HG02870 (cell line): Measurements from ENCODE around the gene CHRFAM7A.
A peak's percentile ranks its signal among the peaks of the same experiment; 100 is the strongest.
"Not testable (repeated sequence)": the region's sequence is repeated elsewhere in the genome, so short reads cannot be mapped to it uniquely, and the experiment has no call there.

ENCODE experiments used
- ATAC-seq: cut with Tn5 transposase; IDR thresholded peaks from one replicate; pipeline ENCODE4 v1.9.1; 2021; ENCODE audit warnings: mild to moderate bottlenecking, moderate library complexity; ENCODE audit not compliant: unreplicated experiment

Gene CHRFAM7A

DNA sequence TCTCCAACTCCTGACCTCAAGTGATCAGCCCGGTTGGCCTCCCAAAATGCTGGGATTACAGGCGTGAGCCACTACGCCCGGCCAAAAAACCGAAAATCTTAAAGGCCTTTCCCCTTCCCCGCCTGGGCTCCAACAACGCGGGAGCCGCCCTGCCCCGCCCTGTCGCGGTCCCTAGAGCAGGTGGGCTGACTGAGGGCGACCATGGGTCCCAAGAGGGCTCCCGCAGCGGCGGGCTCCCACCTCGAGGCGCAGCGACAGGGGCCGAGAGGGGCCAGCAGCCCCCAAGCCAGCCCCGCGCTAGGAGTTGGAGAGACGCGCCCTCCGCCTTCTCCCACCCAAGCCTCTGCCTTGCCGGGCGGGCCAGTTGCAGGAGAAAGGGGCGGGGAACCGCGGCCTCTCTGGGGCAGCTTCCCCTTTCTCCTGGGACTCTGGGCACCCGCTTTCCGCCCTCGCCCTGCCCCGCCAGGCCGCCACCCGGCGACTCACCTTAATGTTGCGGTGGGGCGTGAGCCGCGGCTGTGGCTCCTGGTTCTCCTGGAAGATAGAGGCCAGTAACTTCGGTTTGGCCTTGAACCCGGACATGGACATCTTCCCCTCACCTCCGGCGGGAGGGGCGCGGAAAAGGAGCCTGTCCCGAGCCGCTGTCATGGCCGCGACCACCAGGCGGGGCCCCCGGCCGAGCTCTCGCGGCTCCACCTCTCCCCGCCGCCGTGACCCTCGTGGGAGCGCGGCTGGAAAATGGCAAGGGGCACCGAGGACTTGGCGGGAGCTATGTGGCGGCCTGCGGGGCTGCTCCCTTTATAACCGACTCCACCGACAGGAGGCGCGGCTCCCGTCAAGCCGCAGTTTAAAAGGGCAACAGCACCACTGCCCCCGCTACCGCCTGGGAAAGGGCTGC lies at the start of gene CHRFAM7A:
Gene CHRFAM7A, minus strand, starts transcription at position 775 of the 898 bp plus-strand sequence. CDS start 10,189 bp downstream, outside the sequence.
- ATAC-seq = not testable (repeated sequence)

DNA sequence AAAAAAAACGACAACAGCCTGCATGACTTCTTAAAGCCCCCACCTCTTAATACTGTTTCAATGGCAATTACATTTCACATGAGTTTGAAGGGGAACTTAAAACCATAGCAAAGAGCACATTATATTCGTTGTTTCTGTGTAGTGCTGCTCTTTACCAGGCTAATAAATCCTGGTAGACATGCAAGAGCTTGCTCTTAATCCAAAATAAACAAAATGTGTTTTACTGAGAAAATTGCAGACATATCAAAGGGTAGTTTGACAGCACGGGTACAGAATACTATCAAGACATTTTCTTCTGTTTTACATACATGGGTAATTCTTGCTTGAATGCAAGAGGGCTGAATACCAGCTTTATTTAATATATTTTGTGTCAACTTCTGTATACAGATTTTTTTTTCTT lies 45.0 kb upstream of the CHRFAM7A start:
- not testable (repeated sequence) for ATAC-seq

DNA sequence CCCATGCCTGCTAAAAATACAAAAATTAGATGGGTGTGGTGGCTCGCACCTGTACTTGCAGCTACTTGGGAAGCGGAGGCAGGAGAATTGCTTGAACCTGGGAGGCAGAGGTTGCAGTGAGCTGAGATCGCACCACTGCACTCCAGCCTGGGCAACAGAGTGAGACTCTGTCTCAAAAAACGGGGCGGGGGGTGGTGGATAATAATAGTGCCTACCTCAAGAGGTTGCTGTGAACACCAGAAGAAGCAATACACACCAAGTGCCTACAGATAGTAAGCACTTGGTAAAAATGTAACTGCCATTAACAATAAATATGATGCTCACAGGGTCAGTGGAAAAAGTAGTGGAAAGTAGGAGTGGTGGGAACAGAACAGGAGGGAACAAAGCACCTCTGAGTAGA lies 42.5 kb upstream of the CHRFAM7A start:
- not testable (repeated sequence) for ATAC-seq

DNA sequence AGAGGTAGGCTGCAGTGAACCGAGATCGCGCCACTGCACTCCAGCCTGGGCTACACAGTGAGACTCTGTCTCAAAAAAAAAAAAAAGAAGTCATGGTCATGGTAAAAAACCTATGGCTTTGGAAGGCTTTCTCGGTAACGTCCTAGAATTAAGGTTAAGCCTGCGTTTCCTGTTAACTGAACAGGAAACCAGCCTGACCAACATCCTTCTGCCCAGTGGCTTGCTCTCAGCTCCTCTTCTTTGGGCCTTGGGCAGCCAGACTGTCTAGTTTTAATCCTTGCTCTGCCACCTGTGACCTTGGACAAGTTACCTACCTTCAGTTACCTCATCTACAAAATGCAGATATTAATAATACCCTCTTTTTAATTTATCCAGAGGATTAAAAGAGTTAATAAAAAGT lies 27.4 kb upstream of the CHRFAM7A start:
- not testable (repeated sequence) for ATAC-seq

DNA sequence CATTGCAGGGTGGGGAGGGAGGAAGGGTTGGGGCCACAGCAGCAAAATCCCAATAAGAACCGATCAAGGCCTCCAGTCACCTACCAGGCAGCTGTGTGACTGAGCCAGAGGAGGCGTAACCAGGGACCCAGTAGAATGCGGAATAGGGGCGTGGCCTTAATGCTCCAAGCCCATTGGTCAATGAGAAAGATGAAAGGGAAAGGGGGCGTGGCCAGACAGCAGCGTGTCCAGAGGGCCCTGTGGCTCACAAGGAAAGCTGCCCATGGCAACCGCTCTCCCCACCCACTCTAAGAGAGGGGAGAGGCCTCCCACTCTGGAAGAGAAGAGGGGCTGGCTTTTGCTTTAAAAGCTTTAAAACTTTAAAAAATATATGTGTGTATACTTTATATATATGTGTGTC lies 20.8 kb upstream of the CHRFAM7A start, which contains the start of gene GOLGA8R:
Gene GOLGA8R, minus strand, starts transcription at position 101 of the 400 bp plus-strand sequence. Its CDS starts 98 bp downstream, at position 3.
- ATAC-seq = not testable (repeated sequence)

DNA sequence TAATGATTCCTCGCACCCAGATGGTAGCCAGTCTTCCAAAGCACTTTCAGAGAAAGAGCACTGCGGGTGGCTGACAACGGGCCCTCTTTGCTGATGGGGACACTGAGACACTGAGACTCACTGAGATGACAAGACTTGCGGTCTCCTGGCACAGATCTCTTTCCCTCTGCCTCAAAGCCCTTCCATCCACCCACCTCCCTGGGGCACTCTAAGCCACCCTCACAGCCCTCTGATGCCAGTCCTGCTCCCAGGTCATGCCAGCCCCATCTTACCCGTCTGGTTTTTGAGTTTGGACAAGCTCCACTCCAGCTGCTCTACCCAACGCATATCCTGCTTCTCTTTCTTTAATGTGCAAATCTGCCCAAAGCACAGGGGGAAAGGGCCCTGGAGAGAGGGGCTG lies 14.3 kb upstream of the CHRFAM7A start:
- not testable (repeated sequence) for ATAC-seq

DNA sequence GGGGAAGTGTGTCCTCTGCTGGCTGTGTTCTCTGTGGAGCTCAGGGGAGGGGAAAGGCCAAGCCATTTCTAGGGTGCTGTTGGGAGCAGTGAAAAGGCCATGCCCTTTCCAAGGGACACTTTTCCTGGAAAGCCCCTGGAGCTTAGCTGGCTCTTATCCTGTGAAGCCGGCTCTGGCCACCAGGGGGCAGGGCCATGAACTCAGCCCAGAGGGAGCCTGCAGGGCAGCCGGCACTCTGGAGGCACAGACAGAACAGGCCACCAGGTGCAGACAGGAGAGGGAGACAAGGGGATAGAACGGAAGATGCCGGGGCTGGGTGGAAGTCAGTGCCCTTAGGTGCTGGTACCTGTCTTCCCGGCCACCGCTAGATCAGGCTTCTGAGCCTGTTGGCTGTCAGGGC lies 5.6 kb upstream of the CHRFAM7A start:
- not testable (repeated sequence) for ATAC-seq

DNA sequence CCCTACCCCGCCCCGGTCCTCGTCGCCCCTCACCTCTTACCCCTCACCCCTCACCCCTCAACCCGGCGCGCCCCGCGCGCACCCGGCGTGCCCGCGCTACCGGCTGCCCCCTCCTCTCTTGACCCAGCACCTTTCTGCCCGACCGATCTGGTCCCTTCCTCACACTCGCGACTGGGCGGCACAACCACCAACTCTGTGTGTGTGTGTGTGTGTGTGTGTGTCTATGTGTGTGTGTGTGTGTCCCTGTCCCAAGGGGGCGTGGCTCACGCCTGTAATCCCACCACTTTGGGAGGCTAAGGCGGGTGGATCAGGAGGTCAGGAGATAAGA lies 288 bp upstream of the CHRFAM7A start:
- not testable (repeated sequence) for ATAC-seq

DNA sequence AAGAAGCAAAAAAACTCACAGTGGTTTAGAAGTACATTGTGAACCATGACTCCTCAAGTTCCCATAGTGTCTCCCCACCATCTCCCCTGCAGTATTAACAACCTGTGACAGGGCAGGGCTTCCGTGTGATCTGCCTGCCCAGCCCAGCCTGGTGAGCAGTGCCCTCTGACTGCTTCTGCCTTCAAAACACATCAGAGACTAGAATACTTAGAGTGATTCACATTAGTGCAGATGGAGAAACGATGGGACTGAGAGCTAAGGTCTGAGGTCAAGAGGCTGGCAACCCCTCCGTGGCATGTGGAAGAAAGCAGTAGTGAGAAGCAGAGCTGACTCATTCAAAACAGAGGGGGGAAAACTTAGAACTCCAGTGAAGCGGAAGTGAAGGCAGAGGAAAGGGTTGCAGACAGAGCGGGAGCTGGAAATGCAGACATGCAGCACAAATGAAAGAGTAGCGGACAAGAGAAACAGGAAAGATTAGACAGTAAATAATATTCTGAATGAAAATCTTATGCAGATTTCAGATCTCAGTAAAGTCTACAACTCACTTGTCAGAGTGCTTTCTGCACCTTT lies 6.9 kb downstream of the CHRFAM7A start:
- ATAC-seq = not testable (repeated sequence)

DNA sequence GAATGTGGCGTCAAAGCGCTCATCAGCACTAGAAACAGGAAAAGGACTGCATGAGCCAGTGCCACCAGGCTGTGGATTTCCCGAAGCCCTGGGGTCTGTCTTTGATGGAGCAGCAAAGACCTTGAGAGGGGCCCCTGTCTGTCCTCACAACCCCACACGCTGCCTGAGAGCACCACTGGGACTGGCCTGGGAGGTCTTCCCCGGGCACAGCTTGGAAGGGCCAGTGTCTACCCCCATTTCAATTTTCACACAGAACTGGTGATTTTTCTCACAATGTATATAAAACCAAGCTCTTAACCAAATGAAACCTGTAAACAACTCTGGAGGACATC lies 16.3 kb downstream of the CHRFAM7A start:
- ATAC-seq = not testable (repeated sequence)

DNA sequence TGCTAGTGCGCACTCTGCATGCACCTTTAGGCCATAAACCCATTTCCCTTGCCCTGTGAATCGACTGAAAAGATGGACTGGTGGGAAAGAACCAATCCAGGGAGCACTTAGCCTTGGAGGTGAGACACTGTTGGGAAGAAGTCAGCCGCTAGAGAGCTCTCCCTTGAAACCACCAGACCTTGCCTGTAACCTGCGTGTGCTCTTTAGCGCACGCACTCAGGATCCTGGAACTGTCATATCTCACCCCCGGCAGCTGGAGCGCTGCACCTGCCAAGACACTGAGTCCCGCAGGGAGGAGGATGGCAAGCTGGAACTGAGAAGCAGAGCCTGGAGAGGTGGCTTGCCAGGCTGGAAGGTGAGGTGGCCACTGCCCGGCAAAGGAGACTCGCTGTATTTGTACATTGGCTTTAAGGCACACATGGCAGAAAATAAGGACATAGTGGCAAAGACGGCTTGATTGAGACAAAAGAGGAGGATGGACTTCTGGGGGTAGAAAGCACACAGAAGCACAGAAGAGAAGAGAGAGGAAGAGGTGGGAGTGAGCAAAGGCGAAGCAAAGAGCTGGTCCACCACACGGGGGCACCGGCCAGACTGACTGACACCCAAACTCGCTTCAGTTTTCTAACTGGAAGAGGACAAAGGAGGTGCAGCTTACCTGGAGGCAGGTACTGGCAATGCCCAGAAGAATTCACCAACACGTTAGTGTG lies 16.8 kb downstream of the CHRFAM7A start:
- ATAC-seq = not testable (repeated sequence)

DNA sequence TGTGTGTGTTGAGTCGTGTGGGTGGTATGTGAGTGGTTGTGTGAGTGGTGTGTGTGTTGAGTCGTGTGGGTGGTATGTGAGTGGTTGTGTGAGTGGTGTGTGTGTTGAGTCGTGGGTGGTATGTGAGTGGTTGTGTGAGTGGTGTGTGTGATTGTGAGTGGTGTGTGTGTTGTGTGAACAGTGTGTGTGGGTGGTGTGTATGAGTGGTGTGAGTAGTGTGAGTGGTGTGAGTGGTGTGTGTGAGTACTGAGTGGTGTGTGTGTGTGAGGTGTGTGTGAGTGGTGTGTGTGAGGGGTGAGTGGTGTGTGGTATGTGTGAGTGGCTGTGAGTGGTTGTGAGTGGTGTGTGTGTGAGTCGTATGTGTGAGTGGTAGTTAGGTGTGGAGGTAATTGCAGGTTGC lies 17.5 kb downstream of the CHRFAM7A start:
- ATAC-seq = not testable (repeated sequence)

DNA sequence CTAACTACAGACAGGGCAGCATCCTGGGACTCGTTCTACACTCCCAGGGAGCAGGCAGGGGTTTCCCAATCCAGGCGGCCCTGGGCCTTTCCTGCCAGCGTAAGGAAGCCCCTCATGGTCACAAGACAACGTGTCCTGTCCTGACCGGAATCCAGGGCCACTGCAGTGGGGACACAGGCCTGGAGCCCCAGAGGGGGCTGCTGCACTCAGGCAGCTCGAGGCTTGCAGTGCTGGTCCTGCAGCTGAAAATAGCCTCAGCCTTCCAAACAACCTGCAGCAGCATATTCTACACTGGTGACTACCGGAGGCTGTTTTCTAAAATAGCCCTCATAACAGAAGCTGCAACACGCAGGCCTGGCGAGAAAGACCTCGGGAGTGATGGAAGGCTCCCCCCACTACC lies 18.5 kb downstream of the CHRFAM7A start:
- not testable (repeated sequence) for ATAC-seq

DNA sequence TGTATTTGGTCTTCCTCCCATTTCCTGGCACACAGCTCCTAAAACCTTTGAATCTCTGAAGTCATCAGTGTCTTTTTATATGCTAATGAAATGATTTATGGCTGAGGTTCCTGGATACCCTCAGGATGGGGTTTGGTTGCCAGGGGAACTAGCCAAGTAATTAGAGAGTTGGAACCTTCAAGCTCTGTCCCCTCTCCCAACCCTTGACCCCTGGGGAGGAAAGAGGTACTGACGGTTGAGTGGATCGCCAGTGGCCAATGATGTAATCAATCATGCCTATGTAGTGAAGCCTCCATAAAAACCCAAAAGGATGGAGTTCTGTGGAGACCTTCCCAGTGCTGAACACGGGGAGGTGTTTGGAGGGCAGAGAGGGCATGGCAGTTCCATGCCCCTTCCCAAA lies 25.1 kb downstream of the CHRFAM7A start:
- not testable (repeated sequence) for ATAC-seq

DNA sequence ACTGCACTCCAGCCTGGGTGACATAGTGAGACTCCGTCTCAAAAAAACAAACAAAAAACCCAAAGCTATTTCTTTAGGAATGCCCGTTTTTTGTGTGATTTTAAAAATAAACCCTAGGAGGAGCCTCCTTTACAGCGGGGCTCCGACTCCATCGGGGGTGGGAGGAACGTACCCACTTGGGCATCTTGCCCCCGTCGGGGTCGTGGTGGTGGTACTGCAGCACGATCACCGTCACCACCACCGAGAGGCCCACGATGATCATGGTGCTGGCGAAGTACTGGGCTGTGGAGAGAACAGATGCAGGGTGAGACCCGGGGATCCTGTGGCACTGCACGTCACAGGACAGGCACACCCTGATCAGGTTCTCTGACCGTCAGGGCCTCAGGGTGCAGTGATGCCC lies 26.1 kb downstream of the CHRFAM7A start:
- not testable (repeated sequence) for ATAC-seq

DNA sequence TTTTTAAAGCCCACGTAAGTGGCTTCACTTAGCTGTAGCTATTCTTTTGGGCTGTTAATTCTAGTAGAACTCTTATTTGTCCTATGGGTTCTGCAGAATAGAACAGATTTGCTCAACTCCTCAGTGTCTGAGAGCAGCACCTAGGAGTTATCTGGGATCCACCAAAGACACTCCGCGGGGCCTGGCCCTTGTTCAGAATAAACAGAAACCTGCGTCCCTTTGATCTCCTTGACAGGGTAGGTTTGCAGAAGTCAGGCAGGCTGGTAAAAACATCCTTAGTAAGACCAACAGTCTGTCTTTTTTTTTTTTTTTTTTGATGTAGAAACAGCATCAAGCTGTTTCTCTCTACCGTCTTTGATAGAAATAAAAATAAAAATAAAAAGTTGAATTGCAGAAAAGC lies 31.9 kb downstream of the CHRFAM7A start:
- not testable (repeated sequence) for ATAC-seq

DNA sequence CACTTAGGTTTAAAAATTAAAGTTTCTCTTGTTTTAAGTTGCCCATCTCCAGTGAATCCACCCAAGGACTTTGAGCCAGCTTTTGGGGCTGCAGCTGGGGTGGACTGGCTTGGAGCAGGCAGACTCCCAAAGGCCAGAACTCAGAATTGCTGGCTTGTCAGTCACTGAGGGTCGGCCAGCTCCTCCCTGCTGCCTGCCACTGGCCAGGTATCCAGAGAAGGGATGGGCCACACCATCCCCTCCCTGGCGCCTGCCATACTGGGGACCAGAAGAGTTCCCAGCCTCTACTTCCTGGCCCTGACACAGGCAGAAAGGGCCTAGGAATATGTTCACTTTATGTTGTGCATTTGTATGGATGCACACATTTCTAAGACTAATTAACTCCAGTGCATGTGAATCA lies 32.4 kb downstream of the CHRFAM7A start:
- ATAC-seq = not testable (repeated sequence)

DNA sequence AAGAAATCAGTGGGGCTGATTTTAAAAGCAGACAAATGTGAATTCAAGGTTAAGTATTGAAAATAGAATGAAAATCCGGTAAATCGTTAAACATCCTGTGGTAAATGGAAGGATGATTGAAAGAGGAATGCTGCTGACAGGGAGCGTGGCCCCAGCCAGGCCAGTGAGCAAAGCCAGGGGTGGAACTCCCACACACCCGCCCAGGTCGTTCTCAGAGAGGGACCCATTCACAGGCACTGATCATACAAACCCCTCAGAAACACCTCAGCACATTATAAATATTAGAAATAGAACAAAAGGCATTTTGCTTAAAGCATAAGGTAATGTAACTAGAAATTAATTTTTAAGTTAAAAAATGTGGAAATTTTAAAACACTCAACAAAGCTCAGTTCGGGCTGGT lies 38.3 kb downstream of the CHRFAM7A start:
- ATAC-seq = not testable (repeated sequence)

DNA sequence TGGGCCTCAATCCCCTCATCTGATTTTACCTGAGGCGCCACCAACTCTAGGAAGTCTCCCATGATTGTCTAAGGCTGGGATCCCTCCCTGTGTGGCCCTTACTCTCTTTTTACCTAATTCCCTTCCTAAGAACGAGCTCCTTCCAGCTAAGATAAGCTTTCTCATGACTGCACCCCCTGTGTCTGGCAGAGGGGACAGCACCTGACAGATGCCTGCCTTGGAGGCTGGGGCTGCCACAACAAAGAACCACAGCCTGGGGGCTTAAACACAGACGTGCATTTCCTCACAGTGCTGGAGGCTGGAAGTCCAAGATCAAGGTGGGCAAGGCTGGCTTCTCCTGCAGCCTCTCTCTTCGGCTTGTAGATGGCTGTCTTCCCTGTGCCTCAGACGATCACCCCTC lies 43.5 kb downstream of the CHRFAM7A start:
- not testable (repeated sequence) for ATAC-seq

DNA sequence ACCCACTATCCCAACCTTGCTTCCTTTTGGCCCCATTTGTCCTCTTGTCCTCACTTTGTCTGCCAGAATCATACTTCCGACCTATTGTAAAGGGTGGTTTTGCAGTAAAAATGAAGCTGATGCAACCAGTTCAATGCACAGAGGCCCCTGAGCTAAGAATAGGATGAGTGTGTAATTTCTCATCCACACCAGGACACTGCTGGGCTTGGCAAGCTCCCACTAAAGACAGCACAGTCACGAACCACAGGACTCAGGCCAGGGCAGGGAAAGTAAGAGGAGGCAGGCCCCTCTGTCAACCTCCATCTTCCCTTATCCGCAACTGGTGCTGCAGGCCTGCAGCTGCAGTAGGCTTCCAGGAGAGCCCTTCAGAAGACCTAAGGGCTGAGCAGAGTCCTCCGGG lies 56.8 kb downstream of the CHRFAM7A start:
- not testable (repeated sequence) for ATAC-seq

DNA sequence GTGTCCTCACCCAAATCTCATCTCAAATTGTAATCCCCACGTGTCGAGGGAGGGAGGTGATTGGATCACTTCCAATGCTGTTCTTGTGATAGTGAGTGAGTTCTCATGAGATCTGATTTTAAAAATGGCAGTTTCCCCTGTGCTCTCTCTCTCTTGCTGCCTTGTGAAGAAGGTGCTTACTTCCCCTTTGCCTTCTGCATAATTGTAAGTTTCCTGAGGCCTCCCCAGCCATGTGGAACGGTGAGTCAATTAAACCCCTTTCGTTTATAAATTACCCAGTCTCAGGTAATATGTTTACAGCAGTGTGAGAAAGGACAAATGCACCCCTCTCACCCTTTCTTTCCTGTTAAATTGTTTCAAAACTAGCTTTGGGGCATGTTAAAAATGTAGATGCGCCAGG lies 59.2 kb downstream of the CHRFAM7A start:
- ATAC-seq = peak; percentile 68

DNA sequence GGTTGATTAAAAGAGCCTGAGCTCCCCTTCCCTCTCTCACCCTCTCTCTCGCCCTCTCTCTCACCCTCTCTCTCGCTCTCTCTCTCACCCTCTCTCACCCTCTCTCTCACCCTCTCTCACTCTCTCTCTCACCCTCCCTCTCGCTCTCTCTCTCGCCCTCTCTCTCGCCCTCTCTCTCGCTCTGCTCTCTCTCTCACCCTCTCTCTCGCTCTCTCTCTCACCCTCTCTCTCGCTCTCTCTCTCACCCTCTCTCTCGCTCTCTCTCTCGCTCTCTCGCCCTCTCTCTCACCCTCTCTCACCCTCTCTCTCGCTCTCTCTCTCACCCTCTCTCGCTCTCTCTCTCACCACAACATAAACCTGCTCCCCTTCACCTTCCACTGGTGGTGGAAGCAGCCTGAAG lies 67.2 kb downstream of the CHRFAM7A start:
- not testable (repeated sequence) for ATAC-seq
